Inferior parietal cortex (tissue), 1 donor: Measurements from ENCODE around the gene RBM43.

Experiments
- DNase-seq: peaks from one replicate; pipeline ENCODE4 v3.0.0-alpha.2; 2016; ENCODE audit errors: extremely low spot score

The RBM43 gene

DNA sequence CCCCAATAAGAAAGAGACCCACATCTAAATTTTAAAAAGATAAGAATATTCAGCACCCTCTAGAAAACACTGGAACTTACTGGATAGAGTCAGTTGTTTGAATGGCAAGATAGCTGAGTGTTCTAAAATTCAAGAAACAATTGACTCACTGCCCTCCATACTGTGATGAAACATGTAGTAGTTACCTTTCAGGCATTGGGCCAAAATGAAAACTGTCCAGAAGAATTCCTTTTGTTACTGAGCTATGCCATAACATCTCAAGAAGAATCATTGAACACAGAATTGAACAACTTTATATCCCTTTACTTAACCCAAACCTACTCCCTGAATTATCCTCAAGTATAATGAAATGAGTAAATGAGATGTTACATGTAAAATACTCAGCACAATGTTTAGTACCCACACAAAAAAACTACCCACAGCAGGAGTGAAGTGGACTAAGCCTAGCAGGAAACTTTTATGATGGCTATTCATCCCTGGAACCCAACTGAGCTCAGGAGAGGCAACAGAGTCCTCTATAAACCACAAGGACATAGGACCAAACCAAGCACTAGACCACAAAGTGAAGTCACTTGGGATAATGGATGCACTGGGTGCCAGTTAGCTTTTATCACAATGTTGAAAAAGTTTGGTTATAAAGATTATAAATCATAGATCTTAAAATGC, 32.7 kb downstream of the RBM43 start:
- no peak for DNase-seq

DNA sequence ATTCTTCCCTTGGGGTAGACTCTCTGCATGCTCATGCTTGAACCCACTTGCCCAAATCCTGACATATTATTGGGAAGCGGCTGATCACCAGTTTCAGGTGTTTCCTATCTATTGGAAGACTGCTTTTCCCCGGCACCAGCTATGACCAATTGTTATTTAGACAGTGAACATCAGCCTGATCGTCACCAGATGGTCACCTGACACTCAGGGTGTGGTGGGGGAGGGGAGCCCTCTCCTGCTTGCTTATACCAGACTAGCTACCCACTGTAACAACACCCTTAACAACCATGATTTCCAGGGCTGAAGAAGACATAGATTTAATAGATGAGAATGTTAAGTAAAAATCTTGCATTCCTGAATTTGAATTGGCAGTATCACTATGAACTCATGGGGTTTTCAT, 44.3 kb downstream of the RBM43 start:
- no peak for DNase-seq

DNA sequence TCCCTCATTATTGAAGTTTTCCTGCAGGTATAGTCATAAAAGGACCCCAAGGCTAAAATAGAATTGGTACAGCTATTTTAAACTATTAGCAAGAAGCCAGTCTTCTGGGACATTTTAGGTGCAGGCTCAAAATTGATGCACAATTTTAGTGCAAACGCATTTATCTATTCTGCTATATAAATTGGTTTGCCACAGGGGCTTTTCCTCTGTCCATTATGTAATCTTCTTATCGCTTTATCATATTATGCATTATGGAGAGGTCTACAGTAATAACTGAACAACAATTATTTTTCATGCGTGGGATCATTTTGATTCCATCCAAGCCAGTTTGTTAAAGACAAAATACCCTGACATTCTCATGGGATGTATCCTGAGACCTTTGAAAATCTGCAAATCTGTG, 54.6 kb downstream of the RBM43 start:
- DNase-seq = no peak

DNA sequence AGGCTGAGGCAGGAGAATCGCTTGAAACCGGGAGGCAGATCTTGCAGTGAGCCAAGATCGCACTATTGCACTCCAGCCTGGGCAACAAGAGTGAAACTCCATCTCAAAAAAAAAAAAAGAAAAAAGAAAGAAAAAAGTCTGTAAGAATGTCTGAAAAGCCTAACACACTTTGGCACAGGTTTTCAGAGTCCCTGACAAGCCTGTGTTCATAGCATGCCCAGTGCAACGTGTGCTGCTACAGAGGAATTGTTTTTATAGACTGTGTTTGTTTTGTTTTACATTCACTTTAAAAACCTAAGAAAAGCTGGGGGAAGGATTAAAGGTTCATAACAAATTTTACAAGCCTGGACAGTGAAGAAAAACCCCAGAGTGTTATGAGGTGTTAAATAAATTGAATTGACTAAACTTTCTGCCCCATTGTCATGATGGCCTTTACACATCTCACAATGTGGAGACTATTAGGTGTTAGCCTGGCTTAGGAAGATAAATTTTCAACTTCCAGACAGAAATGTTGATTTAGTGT, 55.2 kb downstream of the RBM43 start:
- no peak for DNase-seq

DNA sequence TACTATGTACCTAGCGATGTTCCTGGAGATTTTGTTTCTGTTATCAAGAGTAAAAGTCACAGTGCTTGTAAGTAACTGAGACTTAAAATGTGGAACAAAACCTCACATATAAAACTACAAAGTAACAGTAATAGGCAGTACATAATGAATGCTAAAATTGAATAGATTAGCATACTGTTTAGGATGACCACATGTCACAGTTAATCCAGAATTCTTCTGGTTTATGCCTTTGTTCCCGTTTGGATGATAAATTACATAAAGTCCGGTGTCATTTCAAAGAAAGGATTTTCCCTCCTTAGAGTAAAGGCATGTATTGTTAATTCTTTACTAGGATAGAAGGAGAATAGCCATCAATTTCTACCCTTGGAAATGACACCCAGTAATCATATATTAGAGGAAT, 56.1 kb downstream of the RBM43 start:
- DNase-seq = no peak

DNA sequence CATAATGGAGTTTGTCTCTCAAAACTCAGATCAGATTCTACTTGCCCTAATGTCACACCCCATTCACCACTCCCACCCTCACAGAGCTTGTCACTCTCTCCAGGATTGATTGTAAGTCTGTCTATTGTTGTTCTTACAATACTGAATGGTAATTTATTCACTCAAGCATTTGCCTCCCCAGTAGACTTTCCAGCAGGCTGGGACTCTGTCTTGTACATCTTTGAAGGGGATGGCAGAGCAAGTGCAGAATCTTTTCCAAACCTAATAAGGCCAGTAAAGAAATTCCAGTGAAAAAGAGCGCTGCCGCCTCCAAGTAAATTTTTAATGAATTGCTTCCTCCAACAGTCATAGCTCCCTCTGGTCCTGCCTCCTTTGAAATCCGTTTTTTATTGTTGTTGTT, 56.9 kb downstream of the RBM43 start:
- DNase-seq = no peak

DNA sequence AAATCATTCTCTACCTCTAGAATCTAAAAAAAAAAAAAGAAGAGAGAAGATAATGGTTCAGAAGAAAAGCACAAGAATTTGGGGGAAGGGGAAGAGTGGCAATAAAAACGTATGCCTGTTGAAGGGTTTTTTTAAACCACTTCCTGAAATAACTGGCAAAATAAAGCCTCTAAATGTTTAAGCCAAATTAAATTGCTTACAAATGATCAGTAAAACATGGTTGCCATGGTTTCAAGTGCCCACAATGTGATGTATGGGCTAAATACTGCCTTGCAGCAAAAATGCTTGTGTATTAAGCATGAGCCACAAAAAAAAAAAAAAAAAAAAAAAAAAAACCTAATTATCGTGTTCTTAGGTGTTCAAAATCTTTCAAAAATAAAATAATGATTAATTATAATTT, 60.8 kb downstream of the RBM43 start:
- no peak for DNase-seq

DNA sequence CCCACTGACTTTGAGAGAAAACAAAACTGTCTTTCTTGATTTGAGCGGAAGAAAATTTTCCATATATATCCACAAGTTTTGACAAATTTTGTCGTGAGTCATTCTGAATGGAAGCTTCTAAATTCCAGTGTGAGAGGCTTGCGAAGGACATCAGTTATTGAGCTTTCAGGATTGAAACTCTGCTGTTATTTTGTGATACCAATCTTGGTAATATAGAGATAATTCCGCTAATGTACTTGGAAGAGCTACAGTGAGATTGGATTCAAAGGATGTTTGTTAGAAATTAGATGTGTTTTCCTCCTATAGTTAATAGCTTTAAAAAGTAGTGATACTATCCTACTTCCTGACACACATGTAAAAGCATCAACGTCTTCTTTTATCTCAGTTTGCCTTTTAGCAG, 61.4 kb downstream of the RBM43 start:
- DNase-seq = no peak

DNA sequence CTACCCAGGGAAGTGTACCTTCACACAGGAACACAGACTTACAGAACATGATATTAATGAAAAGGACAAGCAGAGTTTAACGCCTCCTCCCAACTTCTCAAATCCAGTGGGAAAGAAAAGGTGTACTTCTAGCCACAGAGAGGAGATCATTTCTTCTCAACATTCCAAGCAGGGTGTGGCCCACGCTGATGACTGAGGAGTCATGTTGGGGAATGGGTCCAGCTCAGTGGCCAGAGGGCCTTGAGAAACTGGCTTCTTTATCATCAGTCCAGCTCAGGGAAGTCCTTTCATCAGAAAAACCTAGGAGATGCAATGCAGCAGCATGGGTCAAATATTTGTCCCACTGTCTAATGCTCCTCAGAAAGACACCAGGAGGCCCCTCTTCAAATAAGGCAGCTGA, 63.0 kb downstream of the RBM43 start:
- no peak for DNase-seq
